HFFc6 (cell line): ENCODE results near the gene ABCG1. TPM values are rescaled to one million over a fixed set of nuclear protein-coding genes. Genes with fewer than 3 reads are reported as not detected.

Source experiments
- DNase-seq: peaks from one replicate; pipeline ENCODE4 v3.0.0-alpha.2; 2018
- H3K27ac Mint-ChIP-seq: 2 replicates; pipeline ENCODE4 v1.8.0; 2020; ENCODE audit warnings: mild to moderate bottlenecking, mixed read lengths
- H3K27me3 Mint-ChIP-seq: 2 replicates; pipeline ENCODE4 v1.8.0; 2021; ENCODE audit warnings: mild to moderate bottlenecking, moderate library complexity, mixed read lengths; ENCODE audit not compliant: insufficient read depth
- H3K36me3 Mint-ChIP-seq: 2 replicates; pipeline ENCODE4 v1.8.0; 2021; ENCODE audit warnings: low read depth, mixed read lengths
- H3K4me1 Mint-ChIP-seq: 2 replicates; pipeline ENCODE4 v1.8.0; 2020; ENCODE audit warnings: low read depth, mixed read lengths
- H3K4me3 Mint-ChIP-seq: 2 replicates; pipeline ENCODE4 v1.8.0; 2020; ENCODE audit warnings: mild to moderate bottlenecking, moderate library complexity, mixed read lengths
- H3K9me3 Mint-ChIP-seq: 2 replicates; pipeline ENCODE4 v1.8.0; 2020; ENCODE audit warnings: mild to moderate bottlenecking, mixed read lengths
- CTCF ChIP-seq: fragments of 200-600 bp; sonication (generic); IDR thresholded peaks from 2 replicates; pipeline ENCODE4 v1.5.0; 2021; ENCODE audit warnings: antibody characterized with exemption, mild to moderate bottlenecking
- total RNA-seq, 6 experiments: library from RNA; stranded (reverse); fragmentation: NEBNext Ultra II Directional; extraction: Animal tissue kit (Norgen Biotek cat#: 25700); gene quantifications; 2 replicates in 1 of 6; 3 replicates in 5 of 6; pipeline ENCODE4 v1.2.3, GENCODE V29; 2021

The ABCG1 gene
- total RNA-seq, 6 experiments from 2014 or later = not detected

DNA sequence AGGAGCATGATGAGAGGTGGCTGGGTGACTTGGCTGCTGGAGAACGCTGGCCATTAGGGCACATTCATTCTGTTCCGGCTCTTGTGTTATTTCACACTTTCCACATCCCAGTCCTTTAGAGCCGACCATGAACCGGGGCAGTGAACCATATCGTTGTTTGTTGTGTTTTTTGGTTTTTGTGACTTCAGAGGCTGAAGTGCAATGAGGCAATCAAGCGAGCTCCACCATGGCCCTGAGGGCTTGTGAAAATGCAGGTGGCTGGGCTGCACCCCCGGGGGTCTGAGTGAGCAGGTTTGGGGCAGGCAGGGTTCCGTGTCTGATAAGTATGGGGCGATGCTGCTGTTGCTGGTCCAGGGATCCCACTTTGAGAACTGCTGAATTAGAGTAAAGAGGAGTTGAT is 23.7 kb downstream of the ABCG1 start:
- no peaks in the 10 kb centered on the region; the same call in none of the 2 replicates for H3K9me3 Mint-ChIP-seq

DNA sequence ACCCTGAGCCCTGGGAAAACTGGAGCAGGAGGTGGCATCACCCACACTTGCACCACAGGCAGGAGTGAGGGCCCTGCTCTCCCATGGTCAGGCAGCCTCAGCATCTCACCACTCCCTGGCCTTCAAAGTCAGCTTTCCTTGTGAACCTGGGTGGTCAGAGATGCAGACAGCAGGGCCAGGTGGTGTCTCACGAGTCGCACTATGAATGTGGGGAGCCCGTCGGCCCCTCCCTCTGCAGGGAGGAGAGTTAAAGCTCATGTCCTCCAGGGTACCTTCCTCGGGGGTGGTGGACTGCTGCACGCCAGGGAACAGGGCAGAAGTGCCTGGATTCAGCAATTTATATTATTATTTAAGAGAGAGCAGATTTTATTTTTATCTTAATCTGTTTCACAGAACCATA is 24.1 kb downstream of the ABCG1 start:
- peaks cover 6% of the 10 kb centered on the region for H3K27me3 Mint-ChIP-seq
- no peaks in the 10 kb centered on the region for H3K4me1 Mint-ChIP-seq
- H3K27ac Mint-ChIP-seq = no peak overlapping the region
- no peak for TF ChIP-seq CTCF
- H3K36me3 Mint-ChIP-seq = no peaks in the 10 kb centered on the region
- no peak overlapping the region for H3K4me3 Mint-ChIP-seq
- H3K9me3 Mint-ChIP-seq = peaks cover 1% of the 10 kb centered on the region
- no peak for DNase-seq

More for the DNA sequence above, 23.7 kb downstream of the ABCG1 start:
- no peak for DNase-seq
- Mint-ChIP-seq H3K36me3 (no peaks in the 10 kb centered on the region), H3K4me1 (no peaks in the 10 kb centered on the region), H3K27me3 (peaks cover 6% of the 10 kb centered on the region), H3K4me3 (no peak overlapping the region), H3K27ac (no peak overlapping the region)
- TF ChIP-seq CTCF = no peak

- peaks cover 5% of the 10 kb centered on the region for H3K9me3 Mint-ChIP-seq
- H3K27ac Mint-ChIP-seq = no peak overlapping the region
- H3K36me3 Mint-ChIP-seq = no peaks in the 10 kb centered on the region
- no peak overlapping the region for H3K4me3 Mint-ChIP-seq
- H3K27me3 Mint-ChIP-seq = peaks cover 6% of the 10 kb centered on the region
- H3K4me1 Mint-ChIP-seq = no peaks in the 10 kb centered on the region
- no peak for DNase-seq
- TF ChIP-seq CTCF = no peak
Measured at GRCh38 chr21:42245331-42246193, 26.6 kb downstream of the ABCG1 start.

DNA sequence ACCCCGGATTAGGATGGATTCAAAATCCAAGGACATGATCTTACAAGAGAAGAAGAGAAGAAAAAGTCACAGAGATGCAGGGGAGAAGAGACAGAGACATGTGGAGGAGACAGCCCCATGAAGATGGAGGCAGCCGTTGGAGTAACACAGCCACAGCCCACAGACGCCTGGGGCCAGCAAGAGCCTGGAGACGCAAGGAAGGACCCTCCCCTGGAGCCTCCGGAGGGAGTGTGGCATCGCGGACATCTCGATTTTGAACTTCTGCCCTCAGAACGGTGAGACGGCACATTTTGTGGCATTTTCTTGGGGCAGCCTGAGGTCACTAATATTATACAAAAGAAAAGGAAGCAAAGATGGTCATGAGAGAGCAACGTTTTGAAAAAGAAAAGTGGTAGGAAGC is 28.8 kb downstream of the ABCG1 start:
- no peaks in the 10 kb centered on the region for H3K4me1 Mint-ChIP-seq
- no peak for DNase-seq
- H3K27me3 Mint-ChIP-seq = peaks cover 6% of the 10 kb centered on the region
- H3K36me3 Mint-ChIP-seq = no peaks in the 10 kb centered on the region
- no peak overlapping the region for H3K4me3 Mint-ChIP-seq
- H3K9me3 Mint-ChIP-seq = peaks cover 5% of the 10 kb centered on the region
- H3K27ac Mint-ChIP-seq = no peak overlapping the region
- TF ChIP-seq CTCF = no peak

GRCh38 chr21:42248241-42248640 is 29.3 kb downstream of the ABCG1 start:
- Mint-ChIP-seq H3K27me3 (peaks cover 6% of the 10 kb centered on the region), H3K9me3 (peaks cover 5% of the 10 kb centered on the region), H3K4me1 (no peaks in the 10 kb centered on the region), H3K4me3 (no peak overlapping the region), H3K36me3 (no peaks in the 10 kb centered on the region), H3K27ac (no peak overlapping the region)
- no peak for TF ChIP-seq CTCF
- DNase-seq = no peak
